Ishikawa (cell line): ENCODE results near the gene SSR3.

ENCODE experiments used
- CEBPB ChIP-seq: IDR thresholded peaks from 2 replicates; pipeline ENCODE4 v1.6.1; 2012
- CREB1 ChIP-seq: IDR thresholded peaks from 2 replicates; pipeline ENCODE4 v1.6.1; 2012; ENCODE audit warnings: low read depth
- EP300 ChIP-seq: IDR thresholded peaks from 2 replicates; pipeline ENCODE4 v1.6.1; 2012; ENCODE audit warnings: borderline replicate concordance
- MAX ChIP-seq: IDR thresholded peaks from 2 replicates; pipeline ENCODE4 v1.6.1; 2012
- NFIC ChIP-seq: IDR thresholded peaks from 2 replicates; pipeline ENCODE4 v1.6.1; 2012
- RAD21 ChIP-seq: IDR thresholded peaks from 2 replicates; pipeline ENCODE4 v1.6.1; 2012; ENCODE audit warnings: low read depth
- TAF1 ChIP-seq: IDR thresholded peaks from 2 replicates; pipeline ENCODE4 v1.6.1; 2012; ENCODE audit warnings: low read depth, mild to moderate bottlenecking
- YY1 ChIP-seq: IDR thresholded peaks from 2 replicates; pipeline ENCODE4 v1.6.1; 2012; ENCODE audit warnings: low read depth
- TF ChIP-seq, protein P1 (sequence below): IDR thresholded peaks from 2 replicates; pipeline ENCODE4 v1.6.1; 2012
- TF ChIP-seq, protein P2 (sequence below): IDR thresholded peaks from 2 replicates; pipeline ENCODE4 v1.6.1; 2012; ENCODE audit warnings: low read depth, mild to moderate bottlenecking

DNA sequence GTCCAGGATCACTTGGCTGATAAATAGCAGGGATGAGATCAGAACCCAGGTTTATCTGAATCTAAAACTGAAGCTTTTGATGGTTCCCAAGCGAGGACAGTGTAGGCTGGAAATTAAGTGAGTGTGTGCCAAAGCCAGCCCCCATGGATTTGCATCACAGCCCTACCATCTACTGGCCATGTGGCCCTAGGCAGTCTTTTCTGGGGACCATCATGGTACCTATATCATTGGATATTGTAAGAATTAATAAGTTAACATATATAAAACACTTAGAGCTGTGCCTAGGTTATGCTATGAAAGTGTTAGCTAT lies 32.8 kb upstream of the SSR3 start:
- no peak for TF ChIP-seq TAF1
- TF ChIP-seq NFIC = no peak
- no peak for TF ChIP-seq YY1
- no peak for TF ChIP-seq CREB1
- no peak for TF ChIP-seq EP300
- no peak for TF ChIP-seq MAX
- TF ChIP-seq, protein P1, sequence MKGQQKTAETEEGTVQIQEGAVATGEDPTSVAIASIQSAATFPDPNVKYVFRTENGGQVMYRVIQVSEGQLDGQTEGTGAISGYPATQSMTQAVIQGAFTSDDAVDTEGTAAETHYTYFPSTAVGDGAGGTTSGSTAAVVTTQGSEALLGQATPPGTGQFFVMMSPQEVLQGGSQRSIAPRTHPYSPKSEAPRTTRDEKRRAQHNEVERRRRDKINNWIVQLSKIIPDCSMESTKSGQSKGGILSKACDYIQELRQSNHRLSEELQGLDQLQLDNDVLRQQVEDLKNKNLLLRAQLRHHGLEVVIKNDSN = no peak
- TF ChIP-seq, protein P2, sequence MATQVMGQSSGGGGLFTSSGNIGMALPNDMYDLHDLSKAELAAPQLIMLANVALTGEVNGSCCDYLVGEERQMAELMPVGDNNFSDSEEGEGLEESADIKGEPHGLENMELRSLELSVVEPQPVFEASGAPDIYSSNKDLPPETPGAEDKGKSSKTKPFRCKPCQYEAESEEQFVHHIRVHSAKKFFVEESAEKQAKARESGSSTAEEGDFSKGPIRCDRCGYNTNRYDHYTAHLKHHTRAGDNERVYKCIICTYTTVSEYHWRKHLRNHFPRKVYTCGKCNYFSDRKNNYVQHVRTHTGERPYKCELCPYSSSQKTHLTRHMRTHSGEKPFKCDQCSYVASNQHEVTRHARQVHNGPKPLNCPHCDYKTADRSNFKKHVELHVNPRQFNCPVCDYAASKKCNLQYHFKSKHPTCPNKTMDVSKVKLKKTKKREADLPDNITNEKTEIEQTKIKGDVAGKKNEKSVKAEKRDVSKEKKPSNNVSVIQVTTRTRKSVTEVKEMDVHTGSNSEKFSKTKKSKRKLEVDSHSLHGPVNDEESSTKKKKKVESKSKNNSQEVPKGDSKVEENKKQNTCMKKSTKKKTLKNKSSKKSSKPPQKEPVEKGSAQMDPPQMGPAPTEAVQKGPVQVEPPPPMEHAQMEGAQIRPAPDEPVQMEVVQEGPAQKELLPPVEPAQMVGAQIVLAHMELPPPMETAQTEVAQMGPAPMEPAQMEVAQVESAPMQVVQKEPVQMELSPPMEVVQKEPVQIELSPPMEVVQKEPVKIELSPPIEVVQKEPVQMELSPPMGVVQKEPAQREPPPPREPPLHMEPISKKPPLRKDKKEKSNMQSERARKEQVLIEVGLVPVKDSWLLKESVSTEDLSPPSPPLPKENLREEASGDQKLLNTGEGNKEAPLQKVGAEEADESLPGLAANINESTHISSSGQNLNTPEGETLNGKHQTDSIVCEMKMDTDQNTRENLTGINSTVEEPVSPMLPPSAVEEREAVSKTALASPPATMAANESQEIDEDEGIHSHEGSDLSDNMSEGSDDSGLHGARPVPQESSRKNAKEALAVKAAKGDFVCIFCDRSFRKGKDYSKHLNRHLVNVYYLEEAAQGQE = no peak
- no peak for TF ChIP-seq CEBPB
- TF ChIP-seq RAD21 = no peak
